DND-41 (cell line): ENCODE results near the gene ESR1.

Experiments used
- ATAC-seq: fragments of 200-7000 bp; cut with Tn5 transposase; 3 replicates; pipeline ENCODE4 v1.9.1; 2021; ENCODE audit warnings: low read depth; ENCODE audit not compliant: insufficient read depth
- DNase-seq: peaks from one replicate; pipeline ENCODE4 v3.0.0-alpha.2; 2020
- H2AFZ ChIP-seq: 2 replicates; pipeline ENCODE4 v1.6.0; 2012; ENCODE audit warnings: low read depth, low read length
- H3K27ac ChIP-seq: 2 replicates; pipeline ENCODE4 v1.5.1; 2012; ENCODE audit warnings: low read length, inconsistent platforms
- H3K27me3 ChIP-seq: fragments of 200-600 bp; sonication (generic); 2 replicates; pipeline ENCODE4 v1.6.0; 2012; ENCODE audit warnings: low read length, mild to moderate bottlenecking, inconsistent platforms; ENCODE audit not compliant: insufficient read depth, poor library complexity
- H3K36me3 ChIP-seq: 2 replicates; pipeline ENCODE4 v1.5.1; 2012; ENCODE audit warnings: low read length, inconsistent platforms; ENCODE audit not compliant: insufficient read depth
- H3K4me1 ChIP-seq: 2 replicates; pipeline ENCODE4 v1.5.1; 2012; ENCODE audit warnings: mild to moderate bottlenecking, low read length; ENCODE audit not compliant: insufficient read depth
- H3K4me2 ChIP-seq: 2 replicates; pipeline ENCODE4 v1.6.0; 2012; ENCODE audit warnings: mild to moderate bottlenecking, moderate library complexity, low read length, inconsistent platforms; ENCODE audit not compliant: insufficient read depth
- H3K4me3 ChIP-seq, 2 experiments: fragments of 200-600 bp in 1 of 2; shearing (Covaris generic) in 1 of 2; 2 replicates each; pipeline ENCODE4 v1.5.1; 2012 to 2016; ENCODE audit warnings: inconsistent platforms in 2 of 2, low read length in 2 of 2, mild to moderate bottlenecking in 2 of 2, low read depth in 1 of 2, moderate library complexity in 1 of 2
- H3K79me2 ChIP-seq: 2 replicates; pipeline ENCODE4 v1.6.0; 2012; ENCODE audit warnings: low read length, inconsistent platforms; ENCODE audit not compliant: insufficient read depth
- H3K9ac ChIP-seq: 2 replicates; pipeline ENCODE4 v1.6.0; 2012; ENCODE audit warnings: low read depth, mild to moderate bottlenecking, inconsistent platforms, low read length, moderate library complexity
- H3K9me3 ChIP-seq: 2 replicates; pipeline ENCODE4 v1.5.1; 2012; ENCODE audit warnings: low read length, moderate library complexity, mild to moderate bottlenecking, inconsistent platforms; ENCODE audit not compliant: insufficient read depth, severe bottlenecking
- H4K20me1 ChIP-seq: 2 replicates; pipeline ENCODE4 v1.6.0; 2012; ENCODE audit warnings: low read length; ENCODE audit not compliant: insufficient read depth
- EZH2 ChIP-seq: IDR thresholded peaks from 3 replicates; pipeline ENCODE4 v1.6.1; 2012; ENCODE audit warnings: borderline replicate concordance, low read depth, mild to moderate bottlenecking, moderate library complexity, low read length, inconsistent platforms; ENCODE audit not compliant: severe bottlenecking
- TF ChIP-seq, protein P1 (sequence below): IDR thresholded peaks from 2 replicates; pipeline ENCODE4 v1.5.1; 2012; ENCODE audit warnings: borderline replicate concordance, low read length, moderate library complexity, mild to moderate bottlenecking; ENCODE audit not compliant: poor library complexity, severe bottlenecking; ENCODE audit errors: extremely low read depth

Gene ESR1

DNA sequence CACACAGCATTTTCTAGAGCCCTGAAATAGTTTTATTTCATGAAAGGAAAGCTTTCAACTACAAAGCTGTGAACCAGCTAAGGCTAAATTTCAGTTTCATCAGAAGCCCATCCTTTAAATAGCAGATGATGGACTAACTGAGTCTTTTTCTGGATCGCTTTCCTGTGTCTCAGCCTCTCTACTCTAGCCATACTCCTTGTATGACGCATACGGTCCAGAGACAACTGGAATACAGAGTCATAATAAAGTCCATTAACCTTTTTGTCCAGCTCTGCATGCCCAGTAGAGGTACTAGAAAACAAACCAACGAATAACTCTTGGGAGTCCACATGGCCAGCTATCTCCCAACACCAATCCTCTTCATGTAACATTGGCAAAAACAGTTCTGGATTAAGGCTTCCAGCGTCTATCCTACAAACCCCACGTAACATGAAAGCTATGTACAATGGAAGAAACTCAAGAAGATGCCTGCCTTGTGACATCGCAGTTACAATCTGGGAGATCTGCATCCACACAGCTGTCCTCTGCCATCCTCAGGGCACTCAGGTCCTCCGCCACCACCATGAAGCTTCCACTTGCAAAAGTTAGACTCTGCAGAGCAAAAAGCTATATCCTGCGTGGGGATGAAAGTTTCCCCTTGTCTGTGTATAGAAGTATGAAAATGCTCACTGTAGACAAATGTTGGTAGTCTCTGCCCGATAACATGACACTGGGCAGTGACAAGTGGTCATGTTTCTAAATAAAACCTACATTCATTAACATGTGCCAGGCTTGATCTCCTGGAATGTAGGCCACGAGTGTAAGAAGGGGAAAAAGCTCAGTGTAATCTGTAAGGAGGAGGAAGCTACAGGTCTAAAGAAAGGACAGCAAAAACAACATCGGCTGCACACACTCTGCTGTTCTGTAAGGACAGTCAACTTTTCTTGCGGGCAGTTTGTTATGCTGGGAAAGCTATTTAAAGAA is 360.4 kb downstream of the ESR1 start:
- H3K4me1 ChIP-seq: no peaks in the 10 kb centered on the region
- no peak overlapping the region for H3K9ac ChIP-seq
- H2AFZ ChIP-seq: no peak overlapping the region
- no peak overlapping the region for H3K4me2 ChIP-seq
- H3K4me3 ChIP-seq: no peak overlapping the region
- H3K9me3 ChIP-seq: no peaks in the 10 kb centered on the region
- peaks cover 8% of the 10 kb centered on the region; the same call in 1 of the 2 replicates for H3K36me3 ChIP-seq
- H4K20me1 ChIP-seq: no peaks in the 10 kb centered on the region
- H3K27ac ChIP-seq: no peak overlapping the region
- no peaks in the 10 kb centered on the region for H3K27me3 ChIP-seq
- TF ChIP-seq, protein P1, sequence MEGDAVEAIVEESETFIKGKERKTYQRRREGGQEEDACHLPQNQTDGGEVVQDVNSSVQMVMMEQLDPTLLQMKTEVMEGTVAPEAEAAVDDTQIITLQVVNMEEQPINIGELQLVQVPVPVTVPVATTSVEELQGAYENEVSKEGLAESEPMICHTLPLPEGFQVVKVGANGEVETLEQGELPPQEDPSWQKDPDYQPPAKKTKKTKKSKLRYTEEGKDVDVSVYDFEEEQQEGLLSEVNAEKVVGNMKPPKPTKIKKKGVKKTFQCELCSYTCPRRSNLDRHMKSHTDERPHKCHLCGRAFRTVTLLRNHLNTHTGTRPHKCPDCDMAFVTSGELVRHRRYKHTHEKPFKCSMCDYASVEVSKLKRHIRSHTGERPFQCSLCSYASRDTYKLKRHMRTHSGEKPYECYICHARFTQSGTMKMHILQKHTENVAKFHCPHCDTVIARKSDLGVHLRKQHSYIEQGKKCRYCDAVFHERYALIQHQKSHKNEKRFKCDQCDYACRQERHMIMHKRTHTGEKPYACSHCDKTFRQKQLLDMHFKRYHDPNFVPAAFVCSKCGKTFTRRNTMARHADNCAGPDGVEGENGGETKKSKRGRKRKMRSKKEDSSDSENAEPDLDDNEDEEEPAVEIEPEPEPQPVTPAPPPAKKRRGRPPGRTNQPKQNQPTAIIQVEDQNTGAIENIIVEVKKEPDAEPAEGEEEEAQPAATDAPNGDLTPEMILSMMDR: no peak
- TF ChIP-seq EZH2: no peak
- DNase-seq (no peak), ATAC-seq (no peak)
- H3K79me2 ChIP-seq: no peaks in the 10 kb centered on the region

DNA sequence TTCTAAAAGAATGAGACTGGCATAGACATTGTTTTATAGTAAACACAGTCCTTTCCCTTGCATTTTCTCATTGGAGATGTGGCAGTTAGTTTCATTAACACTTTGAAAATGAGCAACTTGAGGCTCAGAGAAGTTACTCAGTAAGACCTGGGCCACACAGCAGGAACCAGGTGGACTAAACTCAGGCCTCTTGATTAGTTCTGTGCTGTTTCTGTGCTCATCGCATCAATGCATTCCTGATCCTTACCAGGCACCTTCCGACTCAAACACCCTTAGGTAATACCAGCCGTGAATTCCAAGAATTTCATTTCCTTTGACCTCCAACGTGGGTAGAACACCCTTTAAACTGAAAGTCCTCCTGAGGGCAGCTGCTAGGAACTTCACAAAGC is 362.8 kb downstream of the ESR1 start:
- H3K27me3 ChIP-seq: no peaks in the 10 kb centered on the region
- H3K4me3 ChIP-seq: no peak overlapping the region
- no peak overlapping the region for H3K4me2 ChIP-seq
- no peak for TF ChIP-seq EZH2
- TF ChIP-seq, protein P1: no peak
- no peaks in the 10 kb centered on the region for H4K20me1 ChIP-seq
- ATAC-seq (no peak), DNase-seq (no peak)
- H3K36me3 ChIP-seq: peaks cover 9% of the 10 kb centered on the region; the same call in 1 of the 2 replicates
- H3K9me3 ChIP-seq: no peaks in the 10 kb centered on the region
- H3K4me1 ChIP-seq: no peaks in the 10 kb centered on the region
- H2AFZ ChIP-seq: no peak overlapping the region
- H3K9ac ChIP-seq: no peak overlapping the region
- no peaks in the 10 kb centered on the region for H3K79me2 ChIP-seq
- H3K27ac ChIP-seq: no peak overlapping the region

DNA sequence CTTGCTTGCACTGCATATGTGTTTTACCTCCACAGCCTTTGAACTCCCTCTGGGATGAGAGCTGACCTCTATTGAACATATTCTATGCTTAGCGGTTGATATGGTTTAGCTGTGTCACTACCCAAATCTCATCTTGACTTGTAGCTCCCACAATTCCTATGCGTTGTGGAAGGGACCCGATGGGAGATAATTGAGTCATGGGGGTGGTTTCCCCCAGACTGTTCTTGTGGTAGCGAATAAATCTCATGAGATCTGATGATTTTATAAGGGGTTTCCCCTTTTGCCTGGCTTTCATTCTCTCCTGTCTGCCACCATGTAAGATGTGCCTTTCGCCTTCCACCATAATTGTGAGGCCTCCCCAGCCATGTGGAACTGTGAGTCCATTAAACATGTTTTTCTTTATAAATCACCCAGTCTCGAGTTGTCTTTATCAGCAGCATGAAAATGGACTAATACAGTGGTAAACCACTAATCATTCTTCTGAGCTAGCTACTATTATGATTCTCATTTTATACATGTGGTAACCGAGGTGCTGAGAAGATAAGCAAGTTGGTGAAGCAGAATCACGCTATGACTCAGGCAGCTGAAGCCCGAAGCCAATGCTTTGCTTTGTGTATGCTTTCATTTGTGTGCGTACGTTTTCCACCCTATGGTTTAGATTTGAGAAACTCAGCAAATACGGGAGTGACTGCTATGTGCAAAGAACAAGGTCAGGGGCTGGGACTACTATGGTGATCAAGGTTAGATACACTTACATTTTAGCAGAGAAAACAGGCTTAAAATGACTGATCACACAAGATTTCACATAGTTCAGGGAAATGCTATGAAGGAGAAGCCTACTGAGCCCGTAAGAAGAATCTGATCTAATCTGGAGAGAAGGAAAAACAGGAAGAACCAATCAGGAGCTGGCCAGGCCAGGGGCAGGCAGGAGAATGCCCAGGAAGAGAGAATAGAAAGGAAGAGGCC is 363.5 kb downstream of the ESR1 start:
- DNase-seq (no peak), ATAC-seq (no peak)
- peaks cover 14% of the 10 kb centered on the region; the same call in 1 of the 2 replicates for H3K36me3 ChIP-seq
- H3K9ac ChIP-seq: no peak overlapping the region
- no peaks in the 10 kb centered on the region for H4K20me1 ChIP-seq
- TF ChIP-seq, protein P1: no peak
- TF ChIP-seq EZH2: no peak
- H3K9me3 ChIP-seq: no peaks in the 10 kb centered on the region
- no peak overlapping the region for H3K27ac ChIP-seq
- H3K4me2 ChIP-seq: no peak overlapping the region
- H2AFZ ChIP-seq: no peak overlapping the region
- H3K27me3 ChIP-seq: no peaks in the 10 kb centered on the region
- no peak overlapping the region for H3K4me3 ChIP-seq
- no peaks in the 10 kb centered on the region for H3K79me2 ChIP-seq
- no peaks in the 10 kb centered on the region for H3K4me1 ChIP-seq
